ENCODE results near the gene PXMP4.

GRCh38 chr20:33731693-33732165 lies 11.6 kb upstream of the PXMP4 start, which contains the start of gene ZNF341:
- TF ChIP-seq SIX5 (IDR thresholded peaks at IDR 0.05; ENCODE audit: borderline replicate concordance in 1 of 2, insufficient read depth in 1 of 2, low read depth in 1 of 2, low read length in 2 of 2): no peak
- TF ChIP-seq CCNT2 (IDR thresholded peaks at IDR 0.05; ENCODE audit: borderline replicate concordance, extremely low read depth, insufficient read length, low read depth, low read length): no peak
- TF ChIP-seq MGA (IDR thresholded peaks at IDR 0.05): no peak
- peak; percentile 82 to 93 (median 89) for TF ChIP-seq CTCF (IDR thresholded peaks at IDR 0.05 in 2 of 3, conservative IDR thresholded peaks at IDR 0.05 in 1 of 3; ENCODE audit: insufficient read depth in 2 of 3, low read depth in 1 of 3, low read length in 3 of 3)
- TF ChIP-seq POLR2AphosphoS5 (IDR thresholded peaks at IDR 0.05; ENCODE audit: control insufficient read depth, insufficient read depth, low read depth, low read length): no peak
- TF ChIP-seq GATAD2B (IDR thresholded peaks at IDR 0.05; ENCODE audit: borderline replicate concordance): peak; percentile 98
- no peak for TF ChIP-seq KLF6 (CRISPR knock-in tag; IDR thresholded peaks at IDR 0.05; ENCODE audit: borderline replicate concordance)
- no peak; the same call in 1 of the 2 replicates for TF ChIP-seq FOSL1 (tag; conservative IDR thresholded peaks at IDR 0.05)
- TF ChIP-seq ARID2 (IDR thresholded peaks at IDR 0.05): peak; percentile 45; the same call in 1 of the 2 replicates
- TF ChIP-seq ZBTB1 (CRISPR knock-in tag; IDR thresholded peaks at IDR 0.05; ENCODE audit: borderline replicate concordance, low read depth): no peak; the same call in 1 of the 2 replicates
- no peak for TF ChIP-seq HNRNPL (IDR thresholded peaks at IDR 0.05; ENCODE audit: low read depth, low read length)
